Skeletal muscle tissue (tissue), 4 donors: ENCODE measurements around the gene SCGB2B2. TPM values are rescaled to one million over a fixed set of nuclear protein-coding genes. Genes with fewer than 3 reads are reported as not detected.
"Not testable (repeated sequence)": the region's sequence is repeated elsewhere in the genome, so short reads cannot be mapped to it uniquely, and the experiment has no call there.

Experiments
- H3K27ac ChIP-seq: one replicate; pipeline ENCODE4 v1.7.0; 2013; ENCODE audit warnings: mild to moderate bottlenecking, low read depth, low read length, inconsistent platforms
- H3K27me3 ChIP-seq, 3 donors: one replicate each; pipeline ENCODE4 v1.7.0; 2013; ENCODE audit warnings: low read length in 3 of 3; ENCODE audit not compliant: control insufficient read depth in 3 of 3, insufficient read depth in 3 of 3
- H3K36me3 ChIP-seq, 3 donors: one replicate each; pipeline ENCODE4 v1.7.0; 2013; ENCODE audit warnings: low read length in 3 of 3; ENCODE audit not compliant: control insufficient read depth in 3 of 3, insufficient read depth in 3 of 3
- H3K4me1 ChIP-seq, 3 donors: one replicate each; pipeline ENCODE4 v1.7.0; 2013; ENCODE audit warnings: low read length in 3 of 3, mild to moderate bottlenecking in 3 of 3; ENCODE audit not compliant: control insufficient read depth in 3 of 3, insufficient read depth in 3 of 3
- H3K4me3 ChIP-seq, 3 donors: one replicate each; pipeline ENCODE4 v1.7.0; 2013; ENCODE audit warnings: low read length in 3 of 3
- H3K9ac ChIP-seq, 3 donors: one replicate each; pipeline ENCODE4 v1.7.0; 2013; ENCODE audit warnings: low read length in 3 of 3, mild to moderate bottlenecking in 3 of 3, moderate library complexity in 2 of 3, low read depth in 1 of 3
- H3K9me3 ChIP-seq, 3 donors: one replicate each; pipeline ENCODE4 v1.7.0; 2013; ENCODE audit warnings: low read length in 3 of 3; ENCODE audit not compliant: control insufficient read depth in 3 of 3
- total RNA-seq: library from RNA; depleted of rRNA; stranded (reverse); fragments of >200 nt; gene quantifications from one replicate; pipeline ENCODE4 v1.2.3, GENCODE V29; 2014
- donor health status: Osteomylitis.

The SCGB2B2 gene
- total RNA-seq, 1 donor from 2014 or later, result 0.52 TPM

DNA sequence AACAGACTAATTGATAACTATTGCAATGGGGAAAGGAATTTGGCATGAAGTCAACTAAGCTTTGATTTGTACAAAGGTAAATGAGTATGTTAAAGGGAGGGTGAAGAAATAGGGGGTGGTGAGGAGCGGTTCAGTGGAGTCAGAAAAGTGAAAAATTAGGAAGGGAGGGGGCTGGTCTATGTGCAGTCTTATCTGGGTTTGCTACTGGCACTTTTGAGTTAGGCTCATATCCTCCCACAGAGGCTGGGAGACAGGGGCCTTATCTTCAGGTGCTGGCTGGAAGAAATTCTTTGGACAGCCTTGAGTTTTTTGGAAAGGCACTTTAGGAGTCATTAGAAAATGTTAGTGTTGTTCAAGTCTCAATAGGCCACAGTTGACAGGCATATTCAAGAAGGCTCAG, 11.6 kb upstream of the SCGB2B2 start:
- Histone ChIP-seq H3K4me3 (no peak overlapping the region), H3K27ac (no peak overlapping the region), H3K4me1 (no peaks in the 10 kb centered on the region), H3K36me3 (peaks cover 7 to 18% (median 13%) of the 10 kb centered on the region in 3 donors), H3K9ac (no peak overlapping the region), H3K27me3 (no peaks in the 10 kb centered on the region), H3K9me3 (peaks cover 2 to 13% (median 3%) of the 10 kb centered on the region in 3 donors)

DNA sequence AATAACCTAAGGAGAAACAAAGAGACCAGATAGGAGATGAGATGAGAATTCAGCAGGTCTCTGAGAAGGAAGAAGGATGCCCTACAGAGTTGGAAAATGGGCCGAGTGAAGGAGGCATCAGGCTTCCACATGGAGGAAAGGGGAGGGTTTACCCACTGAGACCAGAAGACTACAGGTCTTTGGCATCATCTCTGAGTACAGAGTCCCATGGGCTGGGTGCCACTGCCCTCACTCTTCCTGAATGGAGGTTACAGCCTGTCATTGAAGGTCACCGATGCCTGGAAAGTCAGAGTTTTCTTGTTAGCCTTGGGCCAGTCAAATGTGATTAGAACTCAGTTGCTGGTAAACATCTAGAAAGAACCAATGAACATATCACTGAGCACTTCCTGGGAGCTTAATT, 10.4 kb upstream of the SCGB2B2 start:
- Histone ChIP-seq H3K36me3 (peaks cover 14 to 29% (median 23%) of the 10 kb centered on the region in 3 donors), H3K27me3 (no peaks in the 10 kb centered on the region), H3K4me1 (no peaks in the 10 kb centered on the region), H3K27ac (no peak overlapping the region), H3K9ac (no peak overlapping the region), H3K9me3 (peaks cover 2 to 14% (median 3%) of the 10 kb centered on the region in 3 donors), H3K4me3 (no peak overlapping the region)

DNA sequence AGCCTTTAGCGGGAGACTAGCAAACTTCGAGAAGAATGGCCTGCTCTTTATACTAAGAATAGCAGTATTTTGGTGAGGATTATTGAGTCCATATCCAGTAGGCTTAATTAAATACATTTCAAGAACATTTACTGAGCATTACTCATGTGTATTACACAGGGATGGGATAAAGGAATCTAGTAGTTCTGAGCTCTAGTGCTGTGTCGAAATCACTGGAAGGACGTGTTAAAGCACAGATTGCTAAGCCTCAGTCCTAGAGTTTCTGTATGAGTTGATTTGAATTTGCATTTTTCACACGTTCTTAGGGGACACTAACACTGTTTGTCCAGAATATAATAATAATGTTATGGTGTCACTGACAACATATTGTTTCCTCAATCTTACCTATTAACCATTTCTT, 9.5 kb upstream of the SCGB2B2 start:
- Histone ChIP-seq H3K4me3 (no peak overlapping the region), H3K27ac (no peak overlapping the region), H3K27me3 (no peaks in the 10 kb centered on the region), H3K4me1 (no peaks in the 10 kb centered on the region), H3K9me3 (peaks cover 2 to 16% (median 3%) of the 10 kb centered on the region in 3 donors), H3K9ac (no peak overlapping the region), H3K36me3 (peaks cover 17 to 36% (median 30%) of the 10 kb centered on the region in 3 donors)

DNA sequence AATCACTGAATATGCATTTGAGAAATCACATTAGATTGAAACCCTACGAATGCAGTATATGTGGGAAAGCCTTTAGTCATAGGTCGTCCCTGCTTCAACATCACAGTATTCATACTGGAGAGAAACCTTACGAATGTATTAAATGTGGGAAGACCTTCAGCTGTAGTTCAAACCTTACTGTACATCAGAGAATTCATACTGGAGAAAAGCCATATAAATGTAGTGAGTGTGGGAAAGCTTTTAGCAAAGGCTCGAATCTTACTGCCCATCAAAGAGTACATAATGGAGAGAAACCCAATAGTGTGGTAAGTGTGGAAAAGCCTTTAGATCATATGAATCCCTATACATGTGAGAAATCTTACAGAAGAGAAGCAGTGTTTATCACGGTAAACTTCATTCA, 8.3 kb upstream of the SCGB2B2 start:
- H3K27me3 ChIP-seq, H3K4me1 ChIP-seq, H3K9ac ChIP-seq, H3K27ac ChIP-seq, H3K4me3 ChIP-seq: not testable (repeated sequence)
- Histone ChIP-seq H3K36me3 (peaks cover 20 to 45% (median 36%) of the 10 kb centered on the region in 3 donors), H3K9me3 (peaks cover 2 to 19% (median 3%) of the 10 kb centered on the region in 3 donors)

DNA sequence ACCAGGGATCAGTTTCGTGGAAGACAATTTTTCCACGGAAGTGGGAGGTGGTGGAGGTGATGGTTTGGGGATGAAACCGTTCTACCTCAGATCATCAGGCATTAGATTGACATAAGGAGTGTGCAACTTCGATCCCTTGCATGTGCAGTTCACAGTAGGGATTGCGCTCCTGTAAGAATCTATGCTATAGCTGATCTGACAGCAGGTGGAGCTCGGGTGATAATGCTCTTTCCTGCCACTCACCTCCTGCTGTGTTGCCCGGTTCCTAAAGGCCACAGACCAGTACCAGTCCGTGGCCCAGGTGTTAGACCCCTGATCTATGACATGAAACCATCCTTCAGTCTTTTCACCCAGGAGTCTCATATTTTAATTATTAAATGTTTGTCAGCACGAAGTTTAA, 4.5 kb upstream of the SCGB2B2 start:
- H3K9ac ChIP-seq, result no peak overlapping the region
- peaks cover 30 to 58% (median 52%) of the 10 kb centered on the region in 3 donors for H3K36me3 ChIP-seq
- H3K9me3 ChIP-seq, result peaks cover 2 to 19% (median 2%) of the 10 kb centered on the region in 3 donors
- H3K27me3 ChIP-seq, result no peaks in the 10 kb centered on the region
- H3K4me3 ChIP-seq, result no peak overlapping the region
- H3K4me1 ChIP-seq, result peaks cover 11 to 21% (median 19%) of the 10 kb centered on the region in 3 donors
- no peak overlapping the region for H3K27ac ChIP-seq

DNA sequence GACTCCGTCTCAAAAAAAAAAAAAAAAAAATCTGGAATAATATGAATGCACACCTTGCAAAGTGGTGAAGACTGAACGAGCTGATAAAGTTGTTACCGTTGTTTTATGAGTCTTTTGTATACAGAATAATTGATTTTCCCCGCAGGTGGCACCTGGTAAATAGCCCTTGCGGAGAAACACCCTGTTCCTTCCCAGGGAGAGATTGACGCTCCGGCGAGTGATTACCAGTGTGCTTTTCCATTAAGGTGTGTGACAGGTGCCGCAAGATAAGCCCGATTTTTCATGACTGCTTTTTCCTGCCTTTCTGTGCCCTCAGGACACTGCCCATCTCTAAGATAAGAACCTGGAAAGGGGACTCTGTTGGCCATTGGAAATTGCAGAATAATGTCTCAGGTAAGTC, 1.5 kb upstream of the SCGB2B2 start:
- peak overlapping the region; percentile 92 to 95 (median 95) for H3K4me3 ChIP-seq
- no peaks in the 10 kb centered on the region for H3K27me3 ChIP-seq
- H3K9me3 ChIP-seq, result peaks cover 0 to 8% (median 0%) of the 10 kb centered on the region in 3 donors
- peaks cover 18 to 39% (median 25%) of the 10 kb centered on the region in 3 donors for H3K4me1 ChIP-seq
- H3K36me3 ChIP-seq, result peaks cover 22 to 39% (median 38%) of the 10 kb centered on the region in 3 donors
- H3K9ac ChIP-seq, result peak overlapping the region; percentile 93 to 99 (median 98)
- peak overlapping the region; percentile 99 for H3K27ac ChIP-seq

DNA sequence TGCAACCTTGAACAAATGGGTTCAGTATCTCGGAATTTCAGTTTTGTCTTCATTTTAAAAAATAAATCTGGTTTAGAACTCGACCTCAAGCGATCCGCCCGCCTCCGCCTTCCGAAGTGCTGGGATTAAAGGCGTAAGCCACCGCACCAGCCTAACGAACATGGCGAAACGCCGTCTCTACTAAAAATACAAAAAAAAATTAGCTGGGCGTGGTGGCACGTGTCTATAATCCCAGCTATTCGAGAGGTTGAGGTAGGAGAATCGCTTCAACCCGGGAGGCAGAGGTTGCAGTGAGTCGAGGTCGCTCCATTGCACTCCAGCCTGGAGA, 1.1 kb upstream of the SCGB2B2 start:
- no peaks in the 10 kb centered on the region for H3K27me3 ChIP-seq
- peaks cover 0 to 8% (median 0%) of the 10 kb centered on the region in 3 donors for H3K9me3 ChIP-seq
- H3K9ac ChIP-seq, result peak overlapping the region; percentile 93 to 99 (median 98)
- H3K4me3 ChIP-seq, result peak overlapping the region; percentile 92 to 95 (median 95)
- peaks cover 20 to 36% (median 35%) of the 10 kb centered on the region in 3 donors for H3K36me3 ChIP-seq
- H3K27ac ChIP-seq, result peak overlapping the region; percentile 99
- H3K4me1 ChIP-seq, result peaks cover 21 to 41% (median 25%) of the 10 kb centered on the region in 3 donors

DNA sequence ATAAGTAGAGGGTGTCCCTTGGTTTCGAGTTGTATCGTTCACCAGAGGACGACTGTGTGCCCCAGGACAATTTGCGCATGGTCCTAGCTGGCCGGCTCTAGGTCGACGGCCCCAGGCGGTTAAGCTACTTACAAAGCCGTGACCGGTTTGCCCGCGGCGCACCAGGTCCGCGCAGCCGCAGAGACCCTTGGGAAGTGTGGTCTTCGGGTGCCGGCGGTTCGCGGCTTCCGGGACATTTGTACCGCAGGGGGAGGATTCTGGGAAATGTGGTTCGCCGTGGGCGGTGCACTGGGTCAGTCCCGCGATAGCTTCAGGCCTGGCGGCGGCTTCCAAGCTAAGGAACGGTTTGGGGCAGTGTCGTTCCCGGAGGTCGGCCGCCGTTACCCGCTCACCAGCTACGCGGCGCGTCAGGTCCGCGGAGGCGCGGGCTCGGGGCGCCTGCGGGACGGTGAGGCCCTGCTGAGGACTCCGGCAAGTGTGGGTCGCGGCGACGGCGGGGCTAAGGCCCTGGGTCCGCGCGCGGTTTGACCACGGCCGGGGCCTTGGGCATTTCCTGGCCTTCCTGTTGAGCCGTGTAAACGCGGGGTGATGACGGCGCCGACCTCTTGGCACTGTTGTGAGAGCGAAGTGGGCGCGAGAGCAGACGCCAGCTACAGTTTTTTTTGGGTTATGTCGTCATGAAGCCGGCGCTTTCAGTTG, 576 bp upstream of the SCGB2B2 start, which contains the start of gene ZNF302:
Gene ZNF302 (plus strand): TSS at position 293 of the 699 bp plus-strand sequence. CDS start 1,127 bp downstream, outside the sequence.
- Histone ChIP-seq H3K4me1 (peaks cover 26 to 46% (median 27%) of the 10 kb centered on the region in 3 donors), H3K27ac (peak within 1 kb of the TSS; percentile 99), H3K9ac (peak within 1 kb of the TSS; percentile 93 to 99 (median 98)), H3K9me3 (peaks cover 0 to 8% (median 0%) of the 10 kb centered on the region in 3 donors), H3K4me3 (peak within 1 kb of the TSS; percentile 92 to 95 (median 95)), H3K27me3 (no peaks in the 10 kb centered on the region), H3K36me3 (peaks cover 17 to 31% (median 30%) of the 10 kb centered on the region in 3 donors)

DNA sequence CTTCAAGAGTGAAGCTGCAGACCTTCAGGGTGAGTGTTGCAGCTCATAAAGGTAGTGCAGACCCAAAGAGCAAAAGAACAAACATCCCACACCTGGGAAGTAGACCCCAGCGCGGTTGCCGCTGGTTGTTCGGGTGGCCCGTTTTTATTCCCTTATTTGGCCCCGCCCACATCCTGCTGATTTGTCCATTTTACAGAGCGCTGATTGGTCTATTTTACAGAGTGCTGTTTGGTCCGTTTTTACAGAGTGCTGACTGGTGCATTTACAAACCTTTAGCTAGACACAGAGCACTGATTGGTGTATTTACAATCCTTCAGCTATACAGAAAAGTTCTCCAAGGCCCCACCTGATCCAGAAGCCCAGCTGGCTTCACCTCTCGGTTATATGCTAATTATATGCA, 1.0 kb downstream of the SCGB2B2 start:
- Histone ChIP-seq H3K9me3 (peaks cover 0 to 3% (median 0%) of the 10 kb centered on the region in 3 donors), H3K36me3 (peaks cover 10 to 19% (median 18%) of the 10 kb centered on the region in 3 donors), H3K27ac (no peak overlapping the region), H3K4me1 (peaks cover 26 to 46% (median 28%) of the 10 kb centered on the region in 3 donors), H3K4me3 (peak overlapping the region; percentile 92 to 95 (median 95)), H3K27me3 (no peaks in the 10 kb centered on the region), H3K9ac (no peak overlapping the region)

DNA sequence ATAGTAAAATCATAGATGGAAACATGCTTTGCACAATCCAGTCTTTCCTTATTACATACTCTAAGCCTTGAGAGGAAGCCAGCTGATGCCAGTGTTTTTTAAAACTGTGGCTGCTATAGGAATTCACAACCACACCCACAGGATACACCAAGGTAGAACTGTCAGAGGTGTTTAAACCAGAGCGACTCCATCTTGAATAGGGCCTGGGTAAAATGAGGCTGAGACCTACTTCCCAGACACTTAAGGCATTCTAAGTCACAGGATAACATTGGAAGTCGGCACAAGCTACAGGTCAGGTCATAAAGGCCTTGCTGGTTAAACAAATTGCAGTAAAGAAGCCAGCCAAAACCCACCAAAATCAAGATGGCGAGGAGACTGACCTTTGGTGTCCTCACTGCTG, 1.7 kb downstream of the SCGB2B2 start:
- Histone ChIP-seq H3K27me3 (no peaks in the 10 kb centered on the region), H3K9me3 (peaks cover 0 to 3% (median 0%) of the 10 kb centered on the region in 3 donors), H3K36me3 (peaks cover 10 to 16% (median 13%) of the 10 kb centered on the region in 3 donors), H3K9ac (no peak overlapping the region), H3K4me3 (peak overlapping the region in 1 of 3 donors; percentile 7), H3K27ac (no peak overlapping the region), H3K4me1 (peaks cover 26 to 46% (median 28%) of the 10 kb centered on the region in 3 donors)
